Mesendoderm (in vitro differentiated cells): ENCODE measurements around the gene PTPRD.

Source experiments
- DNase-seq: peaks from one replicate; pipeline ENCODE4 v3.0.0; 2013
- H2AK5ac ChIP-seq: 2 replicates; pipeline ENCODE4 v1.6.1; 2013; ENCODE audit warnings: low read length, inconsistent platforms
- H2BK120ac ChIP-seq: 2 replicates; pipeline ENCODE4 v1.6.1; 2013; ENCODE audit warnings: low read depth, mild to moderate bottlenecking, low read length, moderate library complexity, mixed read lengths
- H2BK15ac ChIP-seq: replicated peaks from 2 replicates; pipeline ENCODE4 v1.6.1; 2013; ENCODE audit warnings: low read depth, mild to moderate bottlenecking, moderate library complexity
- H2BK5ac ChIP-seq: 2 replicates; pipeline ENCODE4 v1.6.1; 2013; ENCODE audit warnings: low read length, inconsistent platforms
- H3K18ac ChIP-seq: 2 replicates; pipeline ENCODE4 v1.6.1; 2013; ENCODE audit warnings: mild to moderate bottlenecking, low read length, mixed read lengths
- H3K23ac ChIP-seq: one replicate; pipeline ENCODE4 v1.6.1; 2013; ENCODE audit warnings: low read length
- H3K27ac ChIP-seq: 2 replicates; pipeline ENCODE4 v1.5.1; 2013; ENCODE audit warnings: low read depth, mild to moderate bottlenecking, inconsistent platforms, low read length, moderate library complexity
- H3K27me3 ChIP-seq: 2 replicates; pipeline ENCODE4 v1.6.1; 2013; ENCODE audit warnings: low read length, control low read depth, mild to moderate bottlenecking, inconsistent platforms; ENCODE audit not compliant: insufficient read depth, poor library complexity
- H3K36me3 ChIP-seq: 2 replicates; pipeline ENCODE4 v1.6.1; 2013; ENCODE audit warnings: low read length, inconsistent platforms; ENCODE audit not compliant: control insufficient read depth, insufficient read depth
- H3K4ac ChIP-seq: one replicate; pipeline ENCODE4 v1.6.1; 2013; ENCODE audit warnings: low read depth, mild to moderate bottlenecking, low read length, moderate library complexity
- H3K4me1 ChIP-seq: 2 replicates; pipeline ENCODE4 v1.6.1; 2013; ENCODE audit warnings: low read depth, low read length, inconsistent platforms; ENCODE audit not compliant: control insufficient read depth
- H3K4me2 ChIP-seq: 2 replicates; pipeline ENCODE4 v1.6.1; 2013; ENCODE audit warnings: low read length
- H3K4me3 ChIP-seq: 2 replicates; pipeline ENCODE4 v1.5.1; 2013; ENCODE audit warnings: mild to moderate bottlenecking, low read length
- H3K56ac ChIP-seq: one replicate; pipeline ENCODE4 v1.6.1; 2013; ENCODE audit warnings: low read length
- H3K79me1 ChIP-seq: 2 replicates; pipeline ENCODE4 v1.6.1; 2013; ENCODE audit warnings: low read length, inconsistent platforms
- H3K79me2 ChIP-seq: 2 replicates; pipeline ENCODE4 v1.6.1; 2013; ENCODE audit warnings: mild to moderate bottlenecking, low read length; ENCODE audit not compliant: control insufficient read depth, insufficient read depth
- H3K9ac ChIP-seq: 2 replicates; pipeline ENCODE4 v1.6.1; 2013; ENCODE audit warnings: low read length, inconsistent platforms
- H4K5ac ChIP-seq: one replicate; pipeline ENCODE4 v1.6.1; 2013; ENCODE audit warnings: low read length
- H4K8ac ChIP-seq: one replicate; pipeline ENCODE4 v1.6.1; 2013; ENCODE audit warnings: low read depth, mild to moderate bottlenecking, control low read depth, low read length, moderate library complexity
- WGBS: extraction: QIAGEN DNeasy Blood & Tissue Kit; methylation state at CpG from one replicate; pipeline ENCODE4 v1.1.7; 2013; ENCODE audit warnings: low lambda C conversion rate, missing lambda C conversion rate; ENCODE audit not compliant: insufficient coverage; ENCODE audit errors: extremely low coverage; 5-methylcytosine and 5-hydroxymethylcytosine counted together

The PTPRD gene

GRCh38 chr9:8447601-8448000 is 2165.2 kb downstream of the PTPRD start:
- Histone ChIP-seq H3K79me2 (no peaks in the 10 kb centered on the region), H3K4me1 (no peaks in the 10 kb centered on the region), H3K79me1 (no peaks in the 10 kb centered on the region), H3K18ac (no peak overlapping the region), H4K5ac (no peak overlapping the region), H3K27me3 (no peaks in the 10 kb centered on the region), H2BK5ac (no peak overlapping the region), H2AK5ac (no peak overlapping the region), H3K36me3 (no peaks in the 10 kb centered on the region), H3K9ac (no peak overlapping the region), H3K27ac (no peak overlapping the region), H2BK120ac (no peak overlapping the region), H3K4me2 (no peak overlapping the region), H3K23ac (no peak overlapping the region), H3K4ac (no peak overlapping the region), H4K8ac (no peak overlapping the region), H2BK15ac (no peak overlapping the region), H3K56ac (no peak overlapping the region), H3K4me3 (no peak overlapping the region)
- no CpG with 5 or more reads among the region's 4 CpGs for WGBS
- no peak for DNase-seq

GRCh38 chr9:8437876-8438275 is 2174.9 kb downstream of the PTPRD start:
- Histone ChIP-seq H3K23ac (no peak overlapping the region), H3K9ac (no peak overlapping the region), H3K4me1 (no peaks in the 10 kb centered on the region), H3K27ac (no peak overlapping the region), H3K18ac (no peak overlapping the region), H2BK15ac (no peak overlapping the region), H2AK5ac (no peak overlapping the region), H2BK120ac (no peak overlapping the region), H3K36me3 (no peaks in the 10 kb centered on the region), H3K79me2 (no peaks in the 10 kb centered on the region), H2BK5ac (no peak overlapping the region), H3K56ac (no peak overlapping the region), H3K4me3 (no peak overlapping the region), H3K4ac (no peak overlapping the region), H4K5ac (no peak overlapping the region), H3K79me1 (no peaks in the 10 kb centered on the region), H3K4me2 (no peak overlapping the region), H4K8ac (no peak overlapping the region), H3K27me3 (no peaks in the 10 kb centered on the region)
- DNase-seq, result peak; percentile 27

- no peak overlapping the region for H2BK120ac ChIP-seq
- H2BK5ac ChIP-seq, result no peak overlapping the region
- no peak overlapping the region for H3K4me3 ChIP-seq
- H2BK15ac ChIP-seq, result no peak overlapping the region
- no peak overlapping the region for H3K27ac ChIP-seq
- no peak overlapping the region for H3K23ac ChIP-seq
- no CpG with 5 or more reads among the region's 4 CpGs for WGBS
- DNase-seq, result no peak
- H3K56ac ChIP-seq, result no peak overlapping the region
- no peak overlapping the region for H3K9ac ChIP-seq
- H3K79me1 ChIP-seq, result no peaks in the 10 kb centered on the region
- H4K5ac ChIP-seq, result no peak overlapping the region
- H4K8ac ChIP-seq, result no peak overlapping the region
- no peaks in the 10 kb centered on the region for H3K79me2 ChIP-seq
- H2AK5ac ChIP-seq, result no peak overlapping the region
- H3K4me1 ChIP-seq, result no peaks in the 10 kb centered on the region
- H3K4ac ChIP-seq, result no peak overlapping the region
- no peak overlapping the region for H3K18ac ChIP-seq
- no peaks in the 10 kb centered on the region for H3K36me3 ChIP-seq
- no peaks in the 10 kb centered on the region for H3K27me3 ChIP-seq
- no peak overlapping the region for H3K4me2 ChIP-seq
These were observed 2175.5 kb downstream of the PTPRD start for GRCh38 chr9:8437259-8437658.

- H3K27ac ChIP-seq, result no peak overlapping the region
- H3K9ac ChIP-seq, result no peak overlapping the region
- no peak overlapping the region for H3K4ac ChIP-seq
- no peak for DNase-seq
- no CpG with 5 or more reads among the region's 1 CpG for WGBS
- H4K8ac ChIP-seq, result no peak overlapping the region
- no peak overlapping the region for H2BK5ac ChIP-seq
- no peak overlapping the region for H2AK5ac ChIP-seq
- H2BK15ac ChIP-seq, result no peak overlapping the region
- no peak overlapping the region for H3K56ac ChIP-seq
- H3K79me1 ChIP-seq, result no peaks in the 10 kb centered on the region
- no peaks in the 10 kb centered on the region for H3K4me1 ChIP-seq
- H3K4me3 ChIP-seq, result no peak overlapping the region
- H3K36me3 ChIP-seq, result no peaks in the 10 kb centered on the region
- H3K23ac ChIP-seq, result no peak overlapping the region
- no peak overlapping the region for H3K18ac ChIP-seq
- H3K79me2 ChIP-seq, result no peaks in the 10 kb centered on the region
- no peak overlapping the region for H2BK120ac ChIP-seq
- no peak overlapping the region for H4K5ac ChIP-seq
- H3K4me2 ChIP-seq, result no peak overlapping the region
- no peaks in the 10 kb centered on the region for H3K27me3 ChIP-seq
These were observed 2176.0 kb downstream of the PTPRD start for GRCh38 chr9:8436786-8437185.

GRCh38 chr9:8434621-8435020 is 2178.2 kb downstream of the PTPRD start:
- Histone ChIP-seq H3K4me2 (no peak overlapping the region), H4K8ac (no peak overlapping the region), H3K79me2 (no peaks in the 10 kb centered on the region), H3K23ac (no peak overlapping the region), H3K36me3 (no peaks in the 10 kb centered on the region), H2BK15ac (no peak overlapping the region), H2BK5ac (no peak overlapping the region), H3K4me1 (no peaks in the 10 kb centered on the region), H3K27ac (no peak overlapping the region), H3K9ac (no peak overlapping the region), H3K79me1 (no peaks in the 10 kb centered on the region), H3K56ac (no peak overlapping the region), H3K27me3 (no peaks in the 10 kb centered on the region), H3K18ac (no peak overlapping the region), H3K4me3 (no peak overlapping the region), H2BK120ac (no peak overlapping the region), H2AK5ac (no peak overlapping the region), H4K5ac (no peak overlapping the region), H3K4ac (no peak overlapping the region)
- WGBS, result no CpG with 5 or more reads among the region's 3 CpGs
- DNase-seq, result no peak

GRCh38 chr9:8432224-8432623 is 2180.6 kb downstream of the PTPRD start:
- no peaks in the 10 kb centered on the region for H3K4me1 ChIP-seq
- no peak overlapping the region for H2BK5ac ChIP-seq
- H2BK120ac ChIP-seq, result no peak overlapping the region
- H3K23ac ChIP-seq, result no peak overlapping the region
- no peak overlapping the region for H3K9ac ChIP-seq
- H4K5ac ChIP-seq, result no peak overlapping the region
- H3K27me3 ChIP-seq, result no peaks in the 10 kb centered on the region
- no peak overlapping the region for H3K4ac ChIP-seq
- H3K27ac ChIP-seq, result no peak overlapping the region
- no peak overlapping the region for H3K18ac ChIP-seq
- no peak overlapping the region for H2BK15ac ChIP-seq
- no CpG with 5 or more reads among the region's 4 CpGs for WGBS
- no peak overlapping the region for H3K4me2 ChIP-seq
- no peak overlapping the region for H3K4me3 ChIP-seq
- H3K79me2 ChIP-seq, result no peaks in the 10 kb centered on the region
- DNase-seq, result no peak
- no peak overlapping the region for H2AK5ac ChIP-seq
- no peak overlapping the region for H3K56ac ChIP-seq
- no peaks in the 10 kb centered on the region for H3K36me3 ChIP-seq
- no peak overlapping the region for H4K8ac ChIP-seq
- H3K79me1 ChIP-seq, result no peaks in the 10 kb centered on the region
